ENCODE data around the gene BICD2.
A peak's percentile ranks its signal among the peaks of the same experiment; 100 is the strongest.

Gene BICD2

DNA sequence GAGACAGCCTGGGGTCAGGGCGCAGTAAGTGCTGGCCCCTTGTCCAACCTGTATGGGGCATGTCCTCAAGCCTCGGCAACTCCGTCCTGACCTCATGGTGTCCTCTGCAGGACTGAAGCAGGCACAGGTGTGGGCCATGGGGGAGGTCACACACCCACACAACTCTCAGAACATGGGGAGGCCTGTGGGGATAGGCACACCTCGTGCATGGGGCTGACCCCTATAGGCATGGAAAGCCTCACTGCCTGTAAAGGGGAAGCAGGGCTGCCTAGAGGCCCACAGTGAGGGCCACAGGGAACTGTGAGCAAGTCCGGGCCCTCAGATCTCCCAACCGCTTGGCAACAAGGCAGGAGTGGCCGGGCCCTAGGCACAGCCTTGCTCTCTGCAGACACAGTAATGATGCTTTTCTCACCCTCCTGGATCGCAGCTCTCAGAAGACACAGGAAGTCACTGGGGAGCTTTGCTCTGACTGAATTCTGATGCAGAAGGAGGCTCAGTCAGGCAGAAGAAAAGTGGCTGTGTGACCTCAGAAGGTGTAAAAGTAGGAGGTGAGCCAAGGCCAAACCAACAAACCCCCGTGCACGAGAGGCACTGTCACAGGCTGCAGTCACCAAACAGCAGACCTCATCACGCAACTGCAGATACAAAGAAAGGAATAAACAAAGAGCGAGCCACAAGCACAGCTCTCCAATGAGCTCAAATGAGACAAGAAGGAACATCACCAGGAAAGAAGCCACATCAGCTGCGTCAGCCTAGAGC, 100.1 kb downstream of the BICD2 start:
- peak; percentile 40 for DNase-seq

DNA sequence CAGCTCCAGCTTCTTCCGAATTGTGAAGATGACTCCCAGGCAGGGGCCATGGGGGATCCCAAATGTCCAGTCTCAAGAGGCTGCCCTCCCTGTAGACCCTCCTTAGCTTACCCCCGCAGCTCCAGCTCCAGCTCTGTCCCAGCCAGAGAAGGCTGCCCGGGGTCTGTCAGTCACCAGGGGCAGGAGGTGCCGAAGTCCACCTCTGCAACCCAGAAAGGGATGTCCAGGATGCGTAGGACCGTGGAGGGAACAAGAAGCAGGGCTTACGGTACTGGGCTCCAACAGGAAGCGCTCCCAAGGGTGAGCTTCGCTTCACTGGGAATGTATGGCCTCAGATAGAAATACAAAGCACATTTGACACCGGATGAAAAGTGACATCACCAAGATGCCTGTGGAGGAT, 100.7 kb downstream of the BICD2 start:
- no peak for DNase-seq

DNA sequence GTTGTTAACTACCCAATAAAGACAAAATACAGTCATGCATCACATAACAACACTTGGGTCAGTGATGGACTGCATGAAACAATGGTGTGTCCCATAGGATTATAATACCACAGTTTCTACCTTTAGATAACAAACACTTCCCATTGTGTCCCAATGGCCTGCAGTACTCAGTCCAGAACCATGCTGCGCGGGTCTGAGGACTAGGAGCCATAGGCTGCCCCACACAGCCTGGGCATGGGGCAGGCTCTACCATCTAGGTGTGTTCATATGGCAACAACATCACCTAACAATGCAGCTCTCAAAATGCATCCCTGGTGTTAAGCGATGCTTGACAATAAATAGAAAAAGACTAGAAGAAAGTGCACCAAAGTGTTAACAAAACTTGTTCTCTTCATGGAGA, 101.5 kb downstream of the BICD2 start:
- DNase-seq, result no peak

DNA sequence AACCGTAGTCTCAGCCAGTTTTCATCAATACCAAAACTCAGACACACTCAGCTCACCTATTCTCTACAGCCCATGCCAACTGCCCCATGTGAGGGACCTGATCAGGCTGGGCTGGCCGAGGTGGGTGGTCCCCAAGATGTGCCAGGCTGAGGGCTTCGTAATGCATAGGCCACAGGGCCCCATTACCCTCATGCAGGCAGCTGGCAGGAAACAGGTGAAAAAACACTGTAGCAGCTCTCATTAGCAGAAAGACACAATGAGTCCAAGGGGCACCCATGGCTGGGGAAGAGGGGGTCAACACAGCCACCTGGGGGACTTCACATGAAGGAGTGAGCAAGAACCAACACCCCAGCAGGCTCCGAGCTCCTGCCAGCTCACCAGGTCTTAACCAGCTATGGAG, 102.9 kb downstream of the BICD2 start:
- DNase-seq, result no peak

Measured in stimulated activated CD8-positive, alpha-beta memory T cell treated with anti-CD3 and anti-CD28 coated beads, Interleukin-4, amount 100 ng/mL, for 48 hours (primary cell).